Mesodermal cell (in vitro differentiated cells): Measurements from ENCODE around the gene DDX3X.
"Not testable (repeated sequence)": the region's sequence is repeated elsewhere in the genome, so short reads cannot be mapped to it uniquely, and the experiment has no call there.

Experiments
- H3K27ac ChIP-seq: 2 replicates; pipeline ENCODE4 v1.7.0; 2013; ENCODE audit warnings: mild to moderate bottlenecking, low read depth, low read length, moderate library complexity; ENCODE audit not compliant: severe bottlenecking
- H3K36me3 ChIP-seq: 2 replicates; pipeline ENCODE4 v1.7.1; 2013; ENCODE audit warnings: mild to moderate bottlenecking, low read length, moderate library complexity; ENCODE audit not compliant: control insufficient read depth, insufficient read depth
- H3K4me1 ChIP-seq: one replicate; pipeline ENCODE4 v1.7.1; 2013; ENCODE audit warnings: mild to moderate bottlenecking, low read length; ENCODE audit not compliant: insufficient read depth, control insufficient read depth, poor library complexity, severe bottlenecking
- H3K4me3 ChIP-seq: 2 replicates; pipeline ENCODE4 v1.7.0; 2013; ENCODE audit warnings: low read length, control low read depth, mild to moderate bottlenecking; ENCODE audit not compliant: insufficient read depth, poor library complexity, severe bottlenecking; ENCODE audit errors: extremely low read depth
- H3K9me3 ChIP-seq: 2 replicates; pipeline ENCODE4 v1.7.1; 2013; ENCODE audit warnings: mild to moderate bottlenecking, low read length, moderate library complexity; ENCODE audit not compliant: control insufficient read depth
- WGBS, 2 experiments: methylation state at CpG; one replicate each; pipeline ENCODE4 v1.1.5; 2013; ENCODE audit warnings: missing lambda C conversion rate in 2 of 2; ENCODE audit not compliant: insufficient coverage in 2 of 2; 5-methylcytosine and 5-hydroxymethylcytosine counted together

DDX3X gene

GRCh38 chrX:41391606-41392005, 57.6 kb downstream of the DDX3X start:
- no peak overlapping the region for H3K27ac ChIP-seq
- no peaks in the 10 kb centered on the region for H3K9me3 ChIP-seq
- H3K4me1 ChIP-seq = no peaks in the 10 kb centered on the region
- WGBS, 2 experiments = 90 to 98% methylated on average over 4 to 5 of the region's 9 CpGs
- H3K36me3 ChIP-seq = no peaks in the 10 kb centered on the region
- H3K4me3 ChIP-seq = no peak overlapping the region

DNA sequence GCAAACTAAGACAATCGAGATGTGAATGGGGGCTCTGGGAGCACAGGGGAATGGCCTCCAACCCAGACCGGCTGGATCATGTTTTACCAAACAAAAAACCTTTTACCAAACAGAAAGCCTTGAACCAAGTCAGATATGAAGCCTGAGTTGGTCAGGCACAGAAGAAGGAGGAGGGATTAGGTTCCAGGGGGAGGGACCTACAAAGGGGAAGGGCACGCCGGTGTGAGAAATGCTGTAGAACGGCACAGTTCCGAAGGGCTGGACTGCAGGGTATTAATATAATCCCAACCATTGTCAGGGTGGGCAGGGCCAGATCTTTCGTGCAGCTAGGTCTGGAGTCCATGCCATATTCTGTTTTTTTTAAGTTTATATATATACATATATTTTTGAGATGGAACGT, 60.3 kb downstream of the DDX3X start:
- no peaks in the 10 kb centered on the region for H3K9me3 ChIP-seq
- no peaks in the 10 kb centered on the region for H3K4me1 ChIP-seq
- H3K4me3 ChIP-seq = no peak overlapping the region
- no peaks in the 10 kb centered on the region for H3K36me3 ChIP-seq
- H3K27ac ChIP-seq = no peak overlapping the region
- 90% methylated on average over 2 of the region's 8 CpGs; no CpG with 5 or more reads in 1 of the 2 experiments for WGBS, 2 experiments

- WGBS, 2 experiments = no CpG with 5 or more reads among the region's 3 CpGs
- Histone ChIP-seq H3K27ac (no peak overlapping the region), H3K36me3 (no peaks in the 10 kb centered on the region), H3K9me3 (no peaks in the 10 kb centered on the region), H3K4me3 (no peak overlapping the region), H3K4me1 (no peaks in the 10 kb centered on the region)
Measured at GRCh38 chrX:41397219-41397618, 63.3 kb downstream of the DDX3X start.

DNA sequence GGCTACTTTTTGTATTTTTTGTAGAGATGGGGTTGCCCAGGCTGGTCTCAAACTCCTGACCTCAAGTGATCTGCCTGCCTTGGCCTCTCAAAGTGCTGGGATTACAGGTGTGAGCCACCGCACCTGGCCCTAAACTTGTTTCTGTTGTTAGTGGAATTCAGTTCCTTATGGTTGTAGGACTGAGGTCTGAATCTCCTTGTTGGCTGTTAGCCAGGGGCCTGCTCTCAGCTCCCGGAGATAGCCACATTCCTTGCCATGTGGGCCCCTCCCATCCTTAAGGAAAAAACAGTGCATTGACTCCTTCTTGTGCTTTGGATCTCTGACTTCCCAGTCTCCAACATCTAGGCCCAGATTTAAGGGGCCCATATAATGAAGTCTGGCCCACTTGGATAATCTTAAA, 63.8 kb downstream of the DDX3X start:
- H3K4me3 ChIP-seq = no peak overlapping the region
- no peaks in the 10 kb centered on the region for H3K9me3 ChIP-seq
- no peak overlapping the region for H3K27ac ChIP-seq
- no CpG with 5 or more reads among the region's 2 CpGs for WGBS, 2 experiments
- no peaks in the 10 kb centered on the region for H3K36me3 ChIP-seq
- H3K4me1 ChIP-seq = no peaks in the 10 kb centered on the region

DNA sequence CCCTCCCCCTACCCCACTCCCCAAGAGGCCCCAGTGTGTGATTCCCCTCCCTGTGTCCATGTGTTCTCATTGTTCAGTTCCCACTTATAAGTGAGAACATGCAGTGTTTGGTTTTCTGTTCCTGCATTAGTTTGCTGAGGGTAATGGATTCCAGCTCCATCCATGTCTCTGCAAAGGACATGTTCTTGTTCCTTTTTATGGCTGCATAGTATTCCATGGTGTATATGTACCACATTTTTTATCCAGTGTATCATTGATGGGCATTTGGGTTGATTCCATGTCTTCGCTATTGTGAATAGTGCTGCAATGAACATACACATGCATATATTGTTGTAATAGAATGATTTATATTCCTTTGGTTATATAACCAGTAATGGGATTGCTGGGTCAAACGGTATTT, 68.6 kb downstream of the DDX3X start:
- H3K36me3 ChIP-seq, H3K4me1 ChIP-seq, H3K27ac ChIP-seq, H3K9me3 ChIP-seq, H3K4me3 ChIP-seq: not testable (repeated sequence)
- whole genome bisulfite sequencing, 2 experiments = no CpG with 5 or more reads among the region's 2 CpGs

GRCh38 chrX:41405551-41405950, 71.6 kb downstream of the DDX3X start:
- no peaks in the 10 kb centered on the region for H3K9me3 ChIP-seq
- no peak overlapping the region for H3K27ac ChIP-seq
- 92 to 100% methylated on average over 2 to 6 of the region's 6 CpGs for WGBS, 2 experiments
- H3K36me3 ChIP-seq = no peaks in the 10 kb centered on the region
- no peaks in the 10 kb centered on the region for H3K4me1 ChIP-seq
- no peak overlapping the region for H3K4me3 ChIP-seq

- Histone ChIP-seq H3K4me3 (no peak overlapping the region), H3K4me1 (no peaks in the 10 kb centered on the region), H3K27ac (no peak overlapping the region), H3K36me3 (no peaks in the 10 kb centered on the region), H3K9me3 (no peaks in the 10 kb centered on the region)
- 80 to 82% methylated on average over 1 of the region's 1 CpG for WGBS, 2 experiments
Measured at GRCh38 chrX:41406201-41406600, 72.2 kb downstream of the DDX3X start.

DNA sequence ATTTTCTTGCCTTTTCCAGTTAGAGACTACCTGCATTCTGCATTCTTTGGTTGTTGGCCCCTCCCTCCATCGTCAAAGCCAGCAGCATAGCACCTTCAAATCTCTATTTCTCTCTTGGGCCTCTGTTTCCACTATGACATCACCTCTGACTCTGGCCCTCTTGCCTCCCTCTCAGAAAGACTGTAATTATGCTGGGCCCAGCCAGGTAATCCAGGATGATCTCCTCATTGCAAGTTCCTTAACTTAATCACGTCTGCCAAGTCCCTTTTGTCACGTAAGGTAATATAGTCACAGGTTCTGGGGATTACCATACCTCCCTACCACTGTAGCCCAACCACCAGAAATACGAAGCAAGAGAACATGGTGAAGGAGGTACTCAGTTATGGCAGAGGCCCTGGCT, 73.9 kb downstream of the DDX3X start:
- Histone ChIP-seq H3K27ac (no peak overlapping the region), H3K4me1 (no peaks in the 10 kb centered on the region), H3K9me3 (no peaks in the 10 kb centered on the region), H3K36me3 (no peaks in the 10 kb centered on the region), H3K4me3 (no peak overlapping the region)
- 82 to 100% methylated on average over 1 to 2 of the region's 4 CpGs for WGBS, 2 experiments

- 96 to 97% methylated on average over 4 to 6 of the region's 9 CpGs for WGBS, 2 experiments
- no peaks in the 10 kb centered on the region for H3K4me1 ChIP-seq
- no peaks in the 10 kb centered on the region for H3K36me3 ChIP-seq
- no peak overlapping the region for H3K27ac ChIP-seq
- no peaks in the 10 kb centered on the region for H3K9me3 ChIP-seq
- no peak overlapping the region for H3K4me3 ChIP-seq
Measured at GRCh38 chrX:41408576-41408975, 74.6 kb downstream of the DDX3X start.

GRCh38 chrX:41409006-41409405, 75.0 kb downstream of the DDX3X start:
- no peaks in the 10 kb centered on the region for H3K4me1 ChIP-seq
- no CpG with 5 or more reads among the region's 5 CpGs for WGBS, 2 experiments

GRCh38 chrX:41411222-41411621, 77.3 kb downstream of the DDX3X start:
- not testable (repeated sequence) for H3K4me1 ChIP-seq, H3K27ac ChIP-seq, H3K4me3 ChIP-seq, H3K9me3 ChIP-seq, H3K36me3 ChIP-seq
- 94% methylated on average over 3 of the region's 10 CpGs; no CpG with 5 or more reads in 1 of the 2 experiments for WGBS, 2 experiments

More at GRCh38 chrX:41409006-41409405, 75.0 kb downstream of the DDX3X start:
- Histone ChIP-seq H3K27ac (no peak overlapping the region), H3K9me3 (no peaks in the 10 kb centered on the region), H3K36me3 (no peaks in the 10 kb centered on the region), H3K4me3 (no peak overlapping the region)
